GM21367 (cell line): ENCODE measurements around the gene ALOX5.
"Not testable (repeated sequence)": the region's sequence is repeated elsewhere in the genome, so short reads cannot be mapped to it uniquely, and the experiment has no call there.

Experiments used
- ATAC-seq: cut with Tn5 transposase; IDR thresholded peaks from one replicate; pipeline ENCODE4 v1.9.1; 2021; ENCODE audit not compliant: unreplicated experiment

ALOX5 gene

DNA sequence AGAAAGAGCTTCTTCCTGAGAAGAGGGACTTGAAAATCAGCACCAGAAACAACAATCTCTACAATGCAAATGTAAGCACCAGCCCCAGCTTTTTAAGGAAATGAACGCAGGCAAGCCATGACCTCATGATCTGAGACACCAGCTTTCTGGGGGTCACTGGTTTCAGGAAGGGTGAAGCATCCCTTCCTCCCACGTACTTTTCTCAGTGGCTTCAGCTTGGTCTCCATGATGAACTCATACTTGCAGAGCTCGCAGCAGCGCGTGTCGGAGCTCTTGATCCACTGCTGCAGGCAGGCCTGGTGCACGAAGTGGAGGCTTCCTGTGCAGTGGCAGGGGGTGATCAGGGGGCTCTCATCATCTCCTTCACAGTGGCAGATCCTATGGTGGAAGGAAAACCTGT is 87.0 kb downstream of the ALOX5 start:
- peak; percentile 64 for ATAC-seq

GRCh38 chr10:45463244-45464116 is 89.5 kb downstream of the ALOX5 start:
- no peak for ATAC-seq

- ATAC-seq: peak; percentile 38
Observed at GRCh38 chr10:45464958-45465567, 91.0 kb downstream of the ALOX5 start.

DNA sequence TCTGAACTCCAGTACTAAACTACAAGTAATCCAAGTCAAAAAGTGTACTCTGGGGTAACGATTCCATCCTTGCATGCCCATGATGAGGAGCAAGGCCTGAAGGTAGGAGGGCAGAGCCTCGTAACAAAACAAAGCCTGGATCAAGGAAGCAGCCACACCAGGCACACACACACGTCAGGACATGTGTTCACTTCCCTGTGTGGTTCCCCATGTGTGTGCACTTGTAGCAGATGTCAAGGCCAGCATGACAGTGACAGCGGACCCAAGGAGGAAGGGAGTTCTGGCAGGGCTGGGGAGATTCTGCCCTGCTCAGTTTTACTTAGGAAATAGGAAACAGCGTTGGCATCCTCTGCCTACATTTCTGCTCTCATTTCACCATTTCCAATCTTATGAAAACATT is 92.8 kb downstream of the ALOX5 start:
- no peak for ATAC-seq

DNA sequence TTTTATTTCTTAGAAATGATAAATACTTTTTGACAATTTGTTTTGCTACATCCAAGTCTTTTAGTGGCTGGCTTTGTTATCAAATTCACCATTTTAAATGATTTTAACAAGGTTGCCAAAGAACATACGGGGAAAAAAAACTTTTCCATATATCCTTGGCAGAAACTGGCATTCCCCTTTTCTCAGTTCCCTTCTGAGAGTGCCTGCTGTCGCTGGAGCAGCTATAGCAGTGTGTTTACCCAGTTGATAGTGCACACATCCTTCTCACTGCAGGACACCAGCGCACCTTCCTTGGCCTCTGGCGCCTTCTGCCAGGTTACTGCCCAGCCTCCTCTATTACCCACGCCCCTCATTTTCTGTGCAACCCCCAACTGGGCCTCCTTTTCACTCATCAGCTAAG is 94.1 kb downstream of the ALOX5 start:
- no peak for ATAC-seq

DNA sequence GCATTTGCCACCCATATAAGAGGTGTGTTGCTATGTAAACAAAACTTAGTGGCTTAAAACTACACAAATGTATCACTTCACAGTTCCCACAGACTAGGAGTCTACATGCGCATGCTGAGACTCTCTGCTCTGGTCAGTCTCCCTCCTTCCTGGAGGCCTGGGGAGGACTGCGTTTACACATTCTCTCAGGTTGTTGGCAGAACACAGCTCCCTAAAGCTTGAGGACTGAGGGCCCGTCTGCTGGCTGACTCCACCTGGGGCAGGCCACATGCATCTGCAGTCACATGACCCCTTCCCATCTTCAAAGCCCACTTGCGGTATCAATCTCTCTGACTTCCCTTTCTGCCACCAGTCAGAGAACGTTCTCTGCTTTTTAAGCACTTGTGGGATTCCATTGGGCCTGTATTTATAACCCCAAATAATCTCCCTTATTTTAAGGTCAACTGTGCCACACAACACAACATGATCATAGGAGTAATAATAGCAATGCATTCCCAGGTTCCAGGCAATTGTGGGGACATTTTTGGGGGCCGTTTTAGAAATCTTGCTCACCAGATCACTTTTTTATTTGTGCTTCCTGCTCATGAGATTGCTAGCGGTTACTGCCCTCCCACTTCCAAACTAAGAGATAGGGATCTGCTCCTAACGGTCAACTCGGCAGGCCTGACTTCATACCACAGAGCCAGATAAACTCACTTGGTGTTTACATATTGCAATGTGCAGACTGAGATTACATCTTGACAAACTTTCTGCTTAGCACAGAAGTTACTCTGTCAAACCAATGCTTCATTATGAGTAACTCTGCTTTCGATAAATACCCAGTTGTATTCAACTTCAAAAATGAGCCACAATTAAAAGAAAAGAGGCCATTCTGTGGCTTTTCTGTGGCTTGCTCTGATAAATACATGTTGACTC is 96.3 kb downstream of the ALOX5 start:
- ATAC-seq: no peak

DNA sequence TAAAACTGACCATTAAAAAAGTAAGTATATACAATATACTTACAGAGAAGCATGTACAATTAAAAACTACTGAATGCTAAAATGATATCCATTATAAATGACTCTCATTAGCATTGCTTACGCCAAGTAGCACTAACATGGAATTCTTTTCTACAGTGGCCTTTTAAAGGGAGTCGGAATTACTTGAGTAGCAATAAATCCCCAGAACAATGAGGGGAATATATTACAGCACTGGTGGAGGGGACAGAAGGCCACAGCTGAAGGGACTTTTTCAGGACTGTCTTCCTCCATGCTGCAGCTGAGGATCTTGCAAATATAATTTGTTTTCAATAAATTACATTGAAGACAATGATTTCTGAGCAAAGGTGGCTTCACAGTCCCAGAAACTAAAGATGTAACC is 97.0 kb downstream of the ALOX5 start:
- ATAC-seq: no peak

- no peak for ATAC-seq
Observed at GRCh38 chr10:45471531-45472310, 97.7 kb downstream of the ALOX5 start.

- ATAC-seq: no peak
Observed at GRCh38 chr10:45473126-45473525, 99.1 kb downstream of the ALOX5 start.

DNA sequence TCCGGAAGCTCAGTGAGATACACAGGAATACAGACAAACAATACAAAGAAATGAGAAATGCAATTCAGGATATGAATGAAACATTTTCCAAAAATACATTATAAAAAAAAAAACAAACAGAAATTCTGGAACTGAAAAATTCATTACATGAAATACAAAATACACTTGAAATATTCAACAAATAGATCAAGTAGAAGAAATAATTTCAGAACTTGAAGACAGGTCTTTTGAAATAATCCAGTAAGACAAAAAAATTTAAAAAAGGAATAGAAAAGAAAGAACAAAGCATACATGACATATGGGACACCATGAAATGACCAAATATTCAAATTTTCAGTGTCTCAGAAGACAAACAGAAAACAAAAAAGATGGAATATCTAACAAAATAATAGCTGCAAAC is 102.5 kb downstream of the ALOX5 start:
- no peak for ATAC-seq

GRCh38 chr10:45480294-45480693 is 106.3 kb downstream of the ALOX5 start:
- ATAC-seq: no peak

GRCh38 chr10:45481100-45481499 is 107.1 kb downstream of the ALOX5 start:
- not testable (repeated sequence) for ATAC-seq

- no peak for ATAC-seq
Observed at GRCh38 chr10:45483002-45483401, 109.0 kb downstream of the ALOX5 start.

- ATAC-seq: no peak
Observed at GRCh38 chr10:45487735-45488134, 113.7 kb downstream of the ALOX5 start.

DNA sequence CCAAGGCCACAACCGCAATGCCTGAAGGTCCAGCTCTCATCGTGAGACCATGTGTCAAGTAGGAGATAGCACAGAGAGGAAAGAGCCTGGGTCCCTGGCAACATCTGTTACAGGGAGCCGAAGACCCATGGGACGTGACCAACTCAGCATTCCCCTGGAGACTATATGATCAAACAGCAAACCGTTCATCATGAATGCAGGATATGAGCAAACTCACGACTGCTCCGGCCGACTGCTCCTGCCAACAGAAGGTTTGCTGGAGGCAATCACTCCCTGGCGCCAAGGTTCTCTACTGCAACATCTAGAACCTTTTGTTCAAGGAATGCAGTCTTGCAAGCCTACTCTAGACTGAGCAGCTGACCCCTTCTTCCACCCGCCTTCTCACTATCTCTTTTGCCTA is 114.3 kb downstream of the ALOX5 start:
- no peak for ATAC-seq

GRCh38 chr10:45490277-45490676 is 116.3 kb downstream of the ALOX5 start:
- ATAC-seq: no peak

DNA sequence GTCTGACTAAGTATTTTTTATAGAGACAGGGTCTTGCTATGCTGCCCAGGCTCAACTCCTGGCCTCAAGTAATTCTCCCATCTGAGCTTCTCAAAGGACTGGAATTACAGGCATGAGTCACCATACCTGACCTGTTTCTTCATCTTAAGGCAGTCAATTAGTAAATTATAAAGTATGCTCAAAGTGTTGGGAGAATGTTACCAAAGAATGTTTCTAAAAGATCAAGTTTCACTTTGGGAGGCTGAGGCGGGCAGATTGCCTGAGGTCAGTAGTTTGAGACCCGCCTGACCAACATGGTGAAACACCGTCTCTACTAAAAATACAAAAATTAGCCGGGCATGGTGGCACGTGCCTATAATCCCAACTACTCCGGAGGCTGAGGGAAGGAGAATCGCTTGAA is 117.0 kb downstream of the ALOX5 start:
- no peak for ATAC-seq
